GM19324 (cell line): ENCODE results near the gene SLITRK2.

Experiments used
- ATAC-seq: cut with Tn5 transposase; IDR thresholded peaks from one replicate; pipeline ENCODE4 v1.9.1; 2021; ENCODE audit warnings: mild to moderate bottlenecking, moderate library complexity; ENCODE audit not compliant: unreplicated experiment, low FRiP score

SLITRK2 gene

GRCh38 chrX:145848857-145849256 lies 31.2 kb downstream of the SLITRK2 start:
- no peak for ATAC-seq

DNA sequence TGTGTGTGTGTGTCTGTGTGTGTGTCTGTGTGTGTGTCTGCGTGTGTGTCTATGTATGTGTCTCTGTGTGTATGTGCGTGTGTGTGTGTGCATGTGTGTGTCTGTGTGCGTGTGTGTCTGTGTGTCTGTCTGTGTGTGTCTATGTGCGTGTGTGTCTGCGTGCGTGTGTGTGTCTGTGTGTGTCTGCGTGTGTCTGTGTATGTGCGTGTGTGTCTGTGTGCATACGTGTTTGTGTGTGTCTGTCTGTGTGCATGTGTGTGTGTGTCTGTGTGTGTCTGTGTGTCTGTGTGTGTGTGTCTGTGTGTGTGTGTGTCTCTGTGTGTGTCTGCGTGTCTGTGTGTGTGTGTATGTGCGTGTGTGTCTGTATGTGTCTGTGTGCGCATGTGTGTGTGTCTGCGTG lies 35.6 kb downstream of the SLITRK2 start:
- ATAC-seq = no peak

GRCh38 chrX:145856181-145856580 lies 38.6 kb downstream of the SLITRK2 start:
- no peak for ATAC-seq

GRCh38 chrX:145861818-145862217 lies 44.2 kb downstream of the SLITRK2 start:
- ATAC-seq = no peak

DNA sequence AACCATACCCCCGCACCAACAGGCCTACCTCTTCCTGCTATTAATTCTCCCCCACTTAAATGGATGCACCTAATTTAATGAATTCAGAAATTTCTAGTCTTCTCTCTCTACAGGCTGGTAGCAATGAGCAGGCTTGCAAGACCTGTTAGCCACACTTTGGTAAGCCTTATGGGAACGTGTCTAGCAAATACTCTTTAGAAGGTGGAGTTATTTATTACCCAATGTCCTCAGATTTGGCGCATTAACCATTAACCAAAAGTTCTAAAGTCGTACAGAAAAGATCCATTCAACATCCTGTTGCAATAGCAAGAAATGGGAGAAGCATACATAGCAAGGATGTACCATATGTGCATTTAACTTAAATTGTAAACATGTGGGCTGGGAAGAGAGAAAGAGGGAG lies 47.5 kb downstream of the SLITRK2 start:
- ATAC-seq = no peak
